ENCODE results near the gene POGK. TPM values are rescaled to one million over a fixed set of nuclear protein-coding genes. Genes with fewer than 3 reads are reported as not detected.

The POGK gene
- polyA plus RNA-seq, 2 donors: 9.4 to 10.8 TPM

GRCh38 chr1:166889776-166890175 is 50.5 kb downstream of the POGK start:
- H3K9me3 ChIP-seq (ENCODE audit: control insufficient read depth in 2 of 2, insufficient read depth in 1 of 2, low read depth in 1 of 2, low read length in 1 of 2): no peaks in the 10 kb centered on the region
- no peak overlapping the region for H3K27ac ChIP-seq (ENCODE audit: low read depth in 2 of 2, low read length in 1 of 2)
- no peaks in the 10 kb centered on the region for H3K4me1 ChIP-seq (ENCODE audit: control insufficient read depth in 2 of 2, insufficient read depth in 2 of 2, low read length in 1 of 2)
- H3K36me3 ChIP-seq (ENCODE audit: control insufficient read depth in 2 of 2, insufficient read depth in 2 of 2, low read length in 1 of 2): no peaks in the 10 kb centered on the region
- no peak overlapping the region for H3K4me3 ChIP-seq (ENCODE audit: low read depth in 1 of 2, low read length in 2 of 2)
- peaks cover 0 to 2% of the 10 kb centered on the region in 2 donors for H3K27me3 ChIP-seq (ENCODE audit: control insufficient read depth in 1 of 2, insufficient read depth in 2 of 2, low read length in 2 of 2)

- Histone ChIP-seq H3K27me3 (ENCODE audit: control insufficient read depth in 1 of 2, insufficient read depth in 2 of 2, low read length in 2 of 2) (peaks cover 0 to 3% of the 10 kb centered on the region in 2 donors), H3K36me3 (ENCODE audit: control insufficient read depth in 2 of 2, insufficient read depth in 2 of 2, low read length in 1 of 2) (no peaks in the 10 kb centered on the region), H3K9me3 (ENCODE audit: control insufficient read depth in 2 of 2, insufficient read depth in 1 of 2, low read depth in 1 of 2, low read length in 1 of 2) (peaks cover 0 to 2% of the 10 kb centered on the region in 2 donors), H3K4me3 (ENCODE audit: low read depth in 1 of 2, low read length in 2 of 2) (no peak overlapping the region), H3K27ac (ENCODE audit: low read depth in 2 of 2, low read length in 1 of 2) (no peak overlapping the region), H3K4me1 (ENCODE audit: control insufficient read depth in 2 of 2, insufficient read depth in 2 of 2, low read length in 1 of 2) (no peaks in the 10 kb centered on the region)
- 72 to 73% methylated on average over 4 of the region's 4 CpGs for WGBS, 2 donors
Observed at GRCh38 chr1:166895766-166896165, 56.5 kb downstream of the POGK start.

GRCh38 chr1:166899769-166900168 is 60.5 kb downstream of the POGK start:
- Histone ChIP-seq H3K27ac (ENCODE audit: low read depth in 2 of 2, low read length in 1 of 2) (no peak overlapping the region), H3K4me3 (ENCODE audit: low read depth in 1 of 2, low read length in 2 of 2) (no peak overlapping the region)

GRCh38 chr1:166900987-166901386 is 61.7 kb downstream of the POGK start:
- Histone ChIP-seq H3K4me1 (ENCODE audit: control insufficient read depth in 2 of 2, insufficient read depth in 2 of 2, low read length in 1 of 2) (no peaks in the 10 kb centered on the region), H3K27me3 (ENCODE audit: control insufficient read depth in 1 of 2, insufficient read depth in 2 of 2, low read length in 2 of 2) (peaks cover 0 to under 1% of the 10 kb centered on the region in 2 donors), H3K36me3 (ENCODE audit: control insufficient read depth in 2 of 2, insufficient read depth in 2 of 2, low read length in 1 of 2) (no peaks in the 10 kb centered on the region), H3K9me3 (ENCODE audit: control insufficient read depth in 2 of 2, insufficient read depth in 1 of 2, low read depth in 1 of 2, low read length in 1 of 2) (peaks cover 0 to 2% of the 10 kb centered on the region in 2 donors), H3K27ac (ENCODE audit: low read depth in 2 of 2, low read length in 1 of 2) (no peak overlapping the region), H3K4me3 (ENCODE audit: low read depth in 1 of 2, low read length in 2 of 2) (no peak overlapping the region)
- WGBS, 2 donors: 37 to 47% methylated on average over 4 of the region's 4 CpGs

More at GRCh38 chr1:166899769-166900168, 60.5 kb downstream of the POGK start:
- Histone ChIP-seq H3K27me3 (ENCODE audit: control insufficient read depth in 1 of 2, insufficient read depth in 2 of 2, low read length in 2 of 2) (peaks cover 0 to 3% of the 10 kb centered on the region in 2 donors), H3K4me1 (ENCODE audit: control insufficient read depth in 2 of 2, insufficient read depth in 2 of 2, low read length in 1 of 2) (no peaks in the 10 kb centered on the region), H3K36me3 (ENCODE audit: control insufficient read depth in 2 of 2, insufficient read depth in 2 of 2, low read length in 1 of 2) (no peaks in the 10 kb centered on the region), H3K9me3 (ENCODE audit: control insufficient read depth in 2 of 2, insufficient read depth in 1 of 2, low read depth in 1 of 2, low read length in 1 of 2) (peaks cover 0 to 2% of the 10 kb centered on the region in 2 donors)

- 55 to 67% methylated on average over 1 of the region's 1 CpG for WGBS, 2 donors
- H3K4me1 ChIP-seq (ENCODE audit: control insufficient read depth in 2 of 2, insufficient read depth in 2 of 2, low read length in 1 of 2): no peaks in the 10 kb centered on the region
- peak overlapping the region; percentile 24 to 63 for H3K27ac ChIP-seq (ENCODE audit: low read depth in 2 of 2, low read length in 1 of 2)
- H3K4me3 ChIP-seq (ENCODE audit: low read depth in 1 of 2, low read length in 2 of 2): no peak overlapping the region
- H3K36me3 ChIP-seq (ENCODE audit: control insufficient read depth in 2 of 2, insufficient read depth in 2 of 2, low read length in 1 of 2): no peaks in the 10 kb centered on the region
- H3K9me3 ChIP-seq (ENCODE audit: control insufficient read depth in 2 of 2, insufficient read depth in 1 of 2, low read depth in 1 of 2, low read length in 1 of 2): peaks cover 0 to under 1% of the 10 kb centered on the region in 2 donors
- H3K27me3 ChIP-seq (ENCODE audit: control insufficient read depth in 1 of 2, insufficient read depth in 2 of 2, low read length in 2 of 2): no peaks in the 10 kb centered on the region
Observed at GRCh38 chr1:166902279-166902678, 63.0 kb downstream of the POGK start.

- no peaks in the 10 kb centered on the region for H3K9me3 ChIP-seq (ENCODE audit: control insufficient read depth in 2 of 2, insufficient read depth in 1 of 2, low read depth in 1 of 2, low read length in 1 of 2)
- no peaks in the 10 kb centered on the region for H3K4me1 ChIP-seq (ENCODE audit: control insufficient read depth in 2 of 2, insufficient read depth in 2 of 2, low read length in 1 of 2)
- H3K4me3 ChIP-seq (ENCODE audit: low read depth in 1 of 2, low read length in 2 of 2): no peak overlapping the region
- H3K27ac ChIP-seq (ENCODE audit: low read depth in 2 of 2, low read length in 1 of 2): no peak overlapping the region
- WGBS, 2 donors: 53 to 71% methylated on average over 1 of the region's 1 CpG
- no peaks in the 10 kb centered on the region for H3K27me3 ChIP-seq (ENCODE audit: control insufficient read depth in 1 of 2, insufficient read depth in 2 of 2, low read length in 2 of 2)
- H3K36me3 ChIP-seq (ENCODE audit: control insufficient read depth in 2 of 2, insufficient read depth in 2 of 2, low read length in 1 of 2): no peaks in the 10 kb centered on the region
Observed at GRCh38 chr1:166903232-166903631, 64.0 kb downstream of the POGK start.

- Histone ChIP-seq H3K36me3 (ENCODE audit: control insufficient read depth in 2 of 2, insufficient read depth in 2 of 2, low read length in 1 of 2) (no peaks in the 10 kb centered on the region), H3K9me3 (ENCODE audit: control insufficient read depth in 2 of 2, insufficient read depth in 1 of 2, low read depth in 1 of 2, low read length in 1 of 2) (no peaks in the 10 kb centered on the region), H3K27me3 (ENCODE audit: control insufficient read depth in 1 of 2, insufficient read depth in 2 of 2, low read length in 2 of 2) (no peaks in the 10 kb centered on the region), H3K4me1 (ENCODE audit: control insufficient read depth in 2 of 2, insufficient read depth in 2 of 2, low read length in 1 of 2) (no peaks in the 10 kb centered on the region), H3K27ac (ENCODE audit: low read depth in 2 of 2, low read length in 1 of 2) (no peak overlapping the region), H3K4me3 (ENCODE audit: low read depth in 1 of 2, low read length in 2 of 2) (no peak overlapping the region)
- 58 to 59% methylated on average over 2 of the region's 2 CpGs for WGBS, 2 donors
Observed at GRCh38 chr1:166905136-166905535, 65.9 kb downstream of the POGK start.

GRCh38 chr1:166905900-166906299 is 66.6 kb downstream of the POGK start:
- 60 to 70% methylated on average over 3 of the region's 3 CpGs for WGBS, 2 donors
- Histone ChIP-seq H3K4me1 (ENCODE audit: control insufficient read depth in 2 of 2, insufficient read depth in 2 of 2, low read length in 1 of 2) (no peaks in the 10 kb centered on the region), H3K27me3 (ENCODE audit: control insufficient read depth in 1 of 2, insufficient read depth in 2 of 2, low read length in 2 of 2) (no peaks in the 10 kb centered on the region), H3K4me3 (ENCODE audit: low read depth in 1 of 2, low read length in 2 of 2) (no peak overlapping the region), H3K9me3 (ENCODE audit: control insufficient read depth in 2 of 2, insufficient read depth in 1 of 2, low read depth in 1 of 2, low read length in 1 of 2) (no peaks in the 10 kb centered on the region), H3K27ac (ENCODE audit: low read depth in 2 of 2, low read length in 1 of 2) (no peak overlapping the region), H3K36me3 (ENCODE audit: control insufficient read depth in 2 of 2, insufficient read depth in 2 of 2, low read length in 1 of 2) (no peaks in the 10 kb centered on the region)

Other genes starting within 250 kb of the POGK start
- 1 to 10 TPM; 7.8 to 8.1 TPM for gene TADA1, start 36.8 kb downstream of the POGK start, polyA plus RNA-seq
- gene ILDR2, start 136.1 kb downstream of the POGK start, polyA plus RNA-seq: under 1 TPM; 0.06 to 0.18 TPM
- gene MAEL, start 149.8 kb downstream of the POGK start, polyA plus RNA-seq: under 1 TPM in 1 of 2 donors, not detected in 1; 0.04 TPM